ENCODE results near the gene NR1I3. TPM values are rescaled to one million over a fixed set of nuclear protein-coding genes. Genes with fewer than 3 reads are reported as not detected.

NR1I3 gene
- total and polyA plus RNA-seq, 4 donors = 0.17 TPM; not detected in 3

DNA sequence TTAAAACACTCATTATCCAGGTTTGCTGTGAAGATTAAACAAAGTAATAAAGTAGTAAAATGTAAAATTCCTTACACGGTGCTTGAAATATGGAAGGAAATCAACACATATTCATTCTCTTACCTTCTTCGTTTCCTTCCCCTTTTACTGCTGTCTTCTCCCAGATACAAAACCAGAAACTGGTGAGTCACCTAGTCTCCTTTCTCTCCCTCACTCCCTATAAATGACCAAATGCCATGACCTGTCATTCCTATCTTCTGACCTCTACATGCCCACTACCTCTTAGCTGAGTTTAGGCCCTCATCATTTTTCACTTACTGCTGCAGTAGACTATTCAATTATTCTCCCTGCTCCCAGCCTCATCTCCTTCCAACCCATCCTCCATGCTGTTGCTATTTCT lies 4.3 kb upstream of the NR1I3 start:
- no peak overlapping the region for H3K27ac ChIP-seq (ENCODE audit: low read depth in 1 of 2, low read length in 1 of 2)
- no peaks in the 10 kb centered on the region for H3K36me3 ChIP-seq (ENCODE audit: control insufficient read depth in 4 of 4, insufficient read depth in 4 of 4, low read length in 4 of 4)
- 34 to 69% methylated on average over 2 of the region's 2 CpGs for WGBS, 2 donors
- TF ChIP-seq, protein P1, sequence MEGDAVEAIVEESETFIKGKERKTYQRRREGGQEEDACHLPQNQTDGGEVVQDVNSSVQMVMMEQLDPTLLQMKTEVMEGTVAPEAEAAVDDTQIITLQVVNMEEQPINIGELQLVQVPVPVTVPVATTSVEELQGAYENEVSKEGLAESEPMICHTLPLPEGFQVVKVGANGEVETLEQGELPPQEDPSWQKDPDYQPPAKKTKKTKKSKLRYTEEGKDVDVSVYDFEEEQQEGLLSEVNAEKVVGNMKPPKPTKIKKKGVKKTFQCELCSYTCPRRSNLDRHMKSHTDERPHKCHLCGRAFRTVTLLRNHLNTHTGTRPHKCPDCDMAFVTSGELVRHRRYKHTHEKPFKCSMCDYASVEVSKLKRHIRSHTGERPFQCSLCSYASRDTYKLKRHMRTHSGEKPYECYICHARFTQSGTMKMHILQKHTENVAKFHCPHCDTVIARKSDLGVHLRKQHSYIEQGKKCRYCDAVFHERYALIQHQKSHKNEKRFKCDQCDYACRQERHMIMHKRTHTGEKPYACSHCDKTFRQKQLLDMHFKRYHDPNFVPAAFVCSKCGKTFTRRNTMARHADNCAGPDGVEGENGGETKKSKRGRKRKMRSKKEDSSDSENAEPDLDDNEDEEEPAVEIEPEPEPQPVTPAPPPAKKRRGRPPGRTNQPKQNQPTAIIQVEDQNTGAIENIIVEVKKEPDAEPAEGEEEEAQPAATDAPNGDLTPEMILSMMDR (IDR thresholded peaks at IDR 0.05; ENCODE audit: control extremely low read depth, extremely low read depth) = no peak
- no peak overlapping the region for H3K4me3 ChIP-seq
- ATAC-seq (ENCODE audit: insufficient read depth, low FRiP score) = no peak
- H3K4me1 ChIP-seq (ENCODE audit: control insufficient read depth in 5 of 5, insufficient read depth in 5 of 5, low read length in 5 of 5) = no peaks in the 10 kb centered on the region
- no peak overlapping the region for H3K9ac ChIP-seq (ENCODE audit: insufficient read depth in 1 of 2, low read length in 2 of 2)
- no peaks in the 10 kb centered on the region for H3K9me3 ChIP-seq (ENCODE audit: control insufficient read depth in 4 of 4, insufficient read depth in 3 of 4, low read length in 3 of 4)
- H3K27me3 ChIP-seq (ENCODE audit: control insufficient read depth in 3 of 3, insufficient read depth in 3 of 3, low read length in 2 of 3) = peaks cover 0 to 2% (median 0%) of the 10 kb centered on the region in 3 donors
- DNase-seq = no peak

DNA sequence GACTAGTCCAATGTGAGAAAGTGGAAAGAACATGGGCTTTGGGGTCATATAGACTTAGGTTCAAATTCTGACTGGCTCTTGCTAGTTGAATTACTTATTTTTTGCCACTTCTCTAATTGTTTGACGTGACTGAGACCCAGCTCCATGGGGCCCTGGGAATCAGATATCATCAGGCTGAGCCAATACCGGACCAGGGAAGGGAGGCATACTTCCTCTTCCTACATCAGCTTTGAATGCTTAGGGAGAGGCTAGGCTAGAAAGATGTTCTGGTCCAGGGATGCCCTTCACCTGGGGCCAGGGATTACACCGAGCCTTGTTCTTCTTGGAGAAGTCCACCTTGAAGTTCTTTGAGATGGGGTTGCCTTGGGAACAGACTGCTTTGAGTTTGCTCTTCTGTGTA lies 3.7 kb upstream of the NR1I3 start:
- DNase-seq (no peak), ATAC-seq (ENCODE audit: insufficient read depth, low FRiP score) (no peak)
- 55 to 73% methylated on average over 3 of the region's 3 CpGs for WGBS, 2 donors
- Histone ChIP-seq H3K4me3 (no peak overlapping the region), H3K27me3 (ENCODE audit: control insufficient read depth in 3 of 3, insufficient read depth in 3 of 3, low read length in 2 of 3) (peaks cover 0 to 2% (median 0%) of the 10 kb centered on the region in 3 donors), H3K27ac (ENCODE audit: low read depth in 1 of 2, low read length in 1 of 2) (no peak overlapping the region), H3K36me3 (ENCODE audit: control insufficient read depth in 4 of 4, insufficient read depth in 4 of 4, low read length in 4 of 4) (no peaks in the 10 kb centered on the region), H3K4me1 (ENCODE audit: control insufficient read depth in 5 of 5, insufficient read depth in 5 of 5, low read length in 5 of 5) (no peaks in the 10 kb centered on the region), H3K9me3 (ENCODE audit: control insufficient read depth in 4 of 4, insufficient read depth in 3 of 4, low read length in 3 of 4) (no peaks in the 10 kb centered on the region), H3K9ac (ENCODE audit: insufficient read depth in 1 of 2, low read length in 2 of 2) (no peak overlapping the region)
- TF ChIP-seq, protein P1 (IDR thresholded peaks at IDR 0.05; ENCODE audit: control extremely low read depth, extremely low read depth) = no peak

DNA sequence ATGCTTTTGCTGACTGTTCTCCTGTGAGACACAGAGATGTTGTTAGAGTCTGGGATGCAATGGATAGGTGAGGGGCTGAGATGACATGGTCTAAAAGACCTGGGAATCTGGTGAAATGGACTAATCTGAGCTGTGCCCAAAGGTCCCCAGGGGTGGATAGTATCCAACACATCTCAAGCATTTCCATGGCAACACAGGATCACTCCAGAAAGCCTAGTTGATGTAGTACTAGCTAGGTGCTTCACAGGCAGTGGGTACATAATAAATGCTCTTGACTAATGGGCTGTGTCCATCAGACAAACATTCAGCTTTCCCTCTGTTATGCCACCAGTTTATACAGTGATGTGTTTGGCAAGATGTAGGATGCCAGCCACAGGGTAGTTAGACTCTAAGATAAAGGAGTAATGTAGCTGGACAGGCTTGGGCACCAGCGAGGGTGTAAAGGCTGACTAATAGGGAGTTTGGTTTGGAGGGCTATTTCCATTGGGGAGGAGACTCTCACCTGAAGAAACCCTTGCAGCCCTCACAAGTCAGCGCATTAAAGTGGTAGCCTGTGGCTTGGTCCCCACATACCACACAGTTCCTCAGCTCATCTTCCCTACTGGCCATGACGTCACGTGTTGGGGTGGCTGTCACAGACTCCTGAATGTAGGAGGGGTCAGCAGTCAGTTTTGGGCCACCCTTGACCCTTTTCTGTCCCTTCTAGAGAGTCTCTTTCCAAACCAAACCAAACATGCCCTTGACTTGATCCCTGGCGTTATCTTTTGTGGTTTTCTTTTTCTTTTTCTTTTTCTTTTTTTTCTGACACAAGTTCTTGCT lies 1.8 kb downstream of the NR1I3 start:
- no peak overlapping the region for H3K9ac ChIP-seq (ENCODE audit: insufficient read depth in 1 of 2, low read length in 2 of 2)

More for the DNA sequence above, 1.8 kb downstream of the NR1I3 start:
- TF ChIP-seq, protein P1 (IDR thresholded peaks at IDR 0.05; ENCODE audit: control extremely low read depth, extremely low read depth) = no peak
- Histone ChIP-seq H3K9me3 (ENCODE audit: control insufficient read depth in 4 of 4, insufficient read depth in 3 of 4, low read length in 3 of 4) (no peaks in the 10 kb centered on the region), H3K36me3 (ENCODE audit: control insufficient read depth in 4 of 4, insufficient read depth in 4 of 4, low read length in 4 of 4) (no peaks in the 10 kb centered on the region), H3K27ac (ENCODE audit: low read depth in 1 of 2, low read length in 1 of 2) (no peak overlapping the region), H3K27me3 (ENCODE audit: control insufficient read depth in 3 of 3, insufficient read depth in 3 of 3, low read length in 2 of 3) (peaks cover 0 to 5% (median 0%) of the 10 kb centered on the region in 3 donors), H3K4me3 (no peak overlapping the region), H3K4me1 (ENCODE audit: control insufficient read depth in 5 of 5, insufficient read depth in 5 of 5, low read length in 5 of 5) (no peaks in the 10 kb centered on the region)
- DNase-seq (no peak), ATAC-seq (ENCODE audit: insufficient read depth, low FRiP score) (no peak)
- 76 to 81% methylated on average over 5 of the region's 5 CpGs for WGBS, 2 donors
